Stimulated activated CD4-positive, alpha-beta T cell treated with anti-CD3 and anti-CD28 coated beads, Interleukin-1b, Interleukin-23, amount 100 ng/mL, for 48 hours (primary cell): ENCODE results near the gene STX3.
"Not testable (repeated sequence)": the region's sequence is repeated elsewhere in the genome, so short reads cannot be mapped to it uniquely, and the experiment has no call there.

Experiments
- DNase-seq: peaks from one replicate; pipeline ENCODE4 v3.0.0-alpha.2; 2020

Gene STX3

GRCh38 chr11:59759900-59760299 lies 4.7 kb downstream of the STX3 start:
- no peak for DNase-seq

DNA sequence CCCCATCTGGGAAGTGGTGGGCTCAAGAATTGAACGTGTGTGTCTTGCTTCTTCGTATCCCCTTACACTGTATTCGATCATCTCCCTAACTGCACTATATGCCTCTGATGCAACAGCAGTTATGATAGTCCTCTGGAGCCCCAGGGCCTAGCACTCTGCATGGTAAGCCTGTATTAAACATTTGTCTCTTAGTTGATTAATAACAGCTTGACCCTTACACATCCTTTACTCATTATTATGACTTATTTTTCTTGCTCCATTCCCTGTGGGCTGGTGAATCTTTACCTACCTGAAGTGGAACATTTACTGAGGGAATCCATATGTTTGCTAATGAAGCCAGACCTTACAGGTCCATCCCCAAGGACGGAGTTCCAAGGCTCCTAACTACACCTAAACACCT lies 5.6 kb downstream of the STX3 start:
- no peak for DNase-seq

- DNase-seq: no peak
These were observed 6.8 kb downstream of the STX3 start for GRCh38 chr11:59761993-59762392.

DNA sequence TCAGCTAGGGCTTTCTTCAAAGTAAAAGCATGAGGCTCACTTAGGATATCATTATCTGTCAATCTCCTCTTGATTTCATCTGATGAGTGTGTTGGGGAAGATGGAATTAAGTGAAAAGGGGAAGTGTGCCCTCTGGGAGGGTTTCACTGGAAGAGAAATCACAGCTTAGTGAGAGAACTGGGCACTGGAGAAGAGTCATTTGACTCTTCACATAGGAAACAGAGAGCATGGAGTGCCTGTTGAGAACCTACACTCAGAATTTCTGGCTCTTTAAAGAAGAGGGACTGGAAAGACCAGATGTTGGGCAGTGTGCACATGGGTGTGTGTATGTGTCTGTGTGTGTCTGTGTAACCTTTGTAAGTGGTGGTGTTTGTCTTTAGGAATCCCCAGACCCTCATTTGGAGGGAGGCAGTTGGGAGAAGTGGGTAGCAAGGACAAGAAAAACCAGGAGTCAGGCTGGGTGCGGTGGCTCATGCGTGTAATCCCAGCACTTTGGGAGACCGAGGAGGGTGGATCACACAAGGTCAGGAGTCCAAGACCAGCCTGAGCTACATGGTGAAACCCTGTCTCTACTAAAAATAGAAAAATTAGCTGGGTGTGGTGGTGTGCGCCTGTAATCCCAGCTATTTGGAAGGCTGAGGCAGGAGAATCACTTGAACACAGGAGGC lies 10.0 kb downstream of the STX3 start:
- no peak for DNase-seq

GRCh38 chr11:59766542-59767224 lies 11.5 kb downstream of the STX3 start:
- DNase-seq: no peak

DNA sequence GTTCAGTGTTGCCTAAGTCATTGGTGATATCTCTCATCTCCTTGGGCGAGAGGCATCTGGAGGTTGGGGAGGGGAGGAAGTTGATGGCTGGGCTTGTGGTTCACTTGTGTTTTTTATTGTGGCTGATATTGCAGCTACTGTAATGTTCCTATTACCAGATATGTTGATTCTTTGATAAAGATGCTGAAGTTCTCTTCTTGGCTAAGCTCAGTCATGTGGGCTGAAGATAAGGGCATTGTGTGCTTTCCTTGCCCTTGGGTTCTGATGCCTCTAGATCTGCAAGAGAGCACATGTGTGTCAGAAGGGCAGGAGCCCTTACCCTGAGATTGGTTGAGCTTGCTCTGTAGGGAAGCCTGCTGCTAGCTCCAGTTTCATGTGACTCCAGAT lies 12.0 kb downstream of the STX3 start:
- DNase-seq: no peak

DNA sequence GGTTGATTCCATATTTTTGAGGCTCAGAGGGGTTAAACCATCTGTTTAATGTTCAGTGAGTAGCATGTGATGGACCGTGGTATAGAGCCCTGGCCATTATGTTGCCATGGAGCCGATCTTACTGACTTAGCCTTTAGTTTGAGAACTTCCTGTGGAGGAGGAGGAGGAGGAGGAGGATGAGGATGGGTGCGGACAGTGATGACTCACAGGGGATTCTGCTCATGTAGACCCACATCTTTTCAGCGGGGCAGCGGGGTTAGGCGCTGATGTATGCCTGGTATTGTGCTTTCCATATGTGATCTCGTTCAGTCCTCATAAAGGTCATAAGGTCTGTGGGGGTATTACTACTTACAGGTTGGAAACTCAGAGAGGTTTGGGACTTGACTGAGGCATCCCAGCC lies 13.9 kb downstream of the STX3 start:
- DNase-seq: no peak

GRCh38 chr11:59769828-59770227 lies 14.7 kb downstream of the STX3 start:
- DNase-seq: no peak

GRCh38 chr11:59770319-59770718 lies 15.1 kb downstream of the STX3 start:
- no peak for DNase-seq

GRCh38 chr11:59770869-59771268 lies 15.7 kb downstream of the STX3 start:
- no peak for DNase-seq

- DNase-seq: no peak
These were observed 16.4 kb downstream of the STX3 start for GRCh38 chr11:59771605-59772004.

GRCh38 chr11:59773083-59773440 lies 17.9 kb downstream of the STX3 start:
- no peak for DNase-seq

GRCh38 chr11:59776210-59777066 lies 21.3 kb downstream of the STX3 start:
- DNase-seq: no peak

GRCh38 chr11:59777104-59777503 lies 21.9 kb downstream of the STX3 start:
- DNase-seq: no peak

DNA sequence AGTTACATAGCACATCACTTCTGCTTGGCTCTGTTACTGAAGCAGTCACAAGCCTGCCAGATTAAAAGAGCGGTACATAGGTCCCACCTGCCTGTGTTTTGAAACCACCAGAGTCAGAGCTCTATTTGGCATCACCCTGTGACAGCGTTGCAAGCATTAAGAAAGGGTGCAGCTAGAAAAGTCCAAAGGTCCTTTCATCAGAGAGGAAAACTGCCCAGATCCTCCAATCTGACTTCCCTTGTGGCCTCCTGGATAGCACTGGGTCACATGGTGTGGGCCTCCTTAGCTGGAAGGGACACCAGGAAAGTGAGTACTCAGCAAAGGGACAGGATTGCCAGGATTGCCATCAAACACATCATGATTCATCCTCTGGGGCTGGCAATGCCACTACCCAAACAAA lies 22.9 kb downstream of the STX3 start:
- DNase-seq: no peak

GRCh38 chr11:59779487-59779886 lies 24.3 kb downstream of the STX3 start:
- no peak for DNase-seq

DNA sequence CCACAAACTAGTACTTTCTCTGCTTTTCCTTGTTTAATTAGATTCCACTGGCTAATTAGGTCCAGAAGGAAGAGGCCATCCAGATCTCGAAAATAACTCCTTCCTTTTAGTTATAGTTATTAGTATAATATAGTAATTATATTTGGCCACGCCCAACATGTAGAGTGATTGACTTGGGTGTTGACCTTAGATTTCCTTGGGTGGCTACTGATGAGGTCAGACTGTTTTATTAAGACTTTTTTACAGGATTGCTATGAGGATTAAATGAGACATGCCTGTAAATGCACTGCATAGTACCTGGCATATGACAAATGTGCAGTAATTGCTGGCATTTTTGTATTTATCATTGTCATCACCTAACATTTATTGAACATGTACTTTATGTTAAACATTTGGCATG lies 26.9 kb downstream of the STX3 start:
- no peak for DNase-seq

- no peak for DNase-seq
These were observed 28.5 kb downstream of the STX3 start for GRCh38 chr11:59783632-59784090.

DNA sequence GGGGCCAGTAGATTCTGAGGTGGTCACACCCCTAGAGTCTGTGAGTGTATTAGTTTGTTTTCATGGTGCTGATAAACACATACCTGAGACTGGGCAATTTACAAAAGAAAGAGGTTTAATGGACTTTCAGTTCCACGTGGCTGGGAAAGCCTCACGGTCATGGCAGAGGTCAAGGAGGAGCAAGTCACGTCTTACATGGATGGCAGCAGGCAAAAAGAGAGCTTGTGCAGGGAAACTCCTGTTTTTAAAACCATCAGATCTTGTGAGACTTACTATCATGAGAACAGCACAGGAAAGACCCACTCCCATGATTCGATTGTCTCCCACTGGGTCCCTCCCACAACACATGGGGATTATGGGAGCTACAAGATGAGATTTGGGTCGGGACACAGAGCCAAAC lies 29.3 kb downstream of the STX3 start:
- not testable (repeated sequence) for DNase-seq

- no peak for DNase-seq
These were observed 30.6 kb downstream of the STX3 start for GRCh38 chr11:59785818-59786217.

DNA sequence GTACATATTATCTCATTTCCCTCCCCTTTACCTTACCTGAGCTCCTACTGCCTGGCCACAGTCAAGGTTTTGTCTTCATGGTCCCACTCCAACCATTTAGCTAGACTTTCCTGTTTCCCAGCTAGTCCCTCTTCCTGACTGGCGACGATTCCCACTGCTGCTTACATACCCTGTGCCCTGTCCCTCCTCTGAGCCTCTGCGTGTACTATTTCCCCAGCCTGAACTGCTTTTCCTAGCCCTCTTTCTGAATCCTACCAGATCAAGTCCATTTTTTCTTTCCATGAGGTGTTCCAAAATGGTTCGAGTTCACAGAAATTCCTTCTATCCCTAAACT lies 32.0 kb downstream of the STX3 start:
- DNase-seq: no peak

GRCh38 chr11:59787816-59788215 lies 32.6 kb downstream of the STX3 start:
- DNase-seq: no peak

DNA sequence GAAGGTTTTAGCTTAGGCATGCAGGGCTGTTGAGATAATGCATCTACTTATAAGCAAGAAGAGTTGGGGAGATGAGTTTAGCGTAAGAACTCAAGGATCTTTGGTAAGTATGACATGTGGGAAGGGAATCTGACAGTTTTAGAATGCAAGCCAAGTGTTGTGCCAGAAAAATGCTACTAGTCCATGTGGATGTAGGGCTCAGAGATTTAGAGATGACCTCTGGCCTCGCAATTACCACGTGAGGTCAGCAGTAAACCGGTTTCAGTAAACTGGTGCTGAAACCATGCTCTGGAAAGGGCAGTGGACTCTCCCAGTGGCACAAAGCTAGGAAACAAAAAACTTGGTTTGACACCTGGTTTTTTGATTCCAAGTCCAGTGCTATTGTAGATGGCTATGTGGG lies 36.5 kb downstream of the STX3 start:
- no peak for DNase-seq

DNA sequence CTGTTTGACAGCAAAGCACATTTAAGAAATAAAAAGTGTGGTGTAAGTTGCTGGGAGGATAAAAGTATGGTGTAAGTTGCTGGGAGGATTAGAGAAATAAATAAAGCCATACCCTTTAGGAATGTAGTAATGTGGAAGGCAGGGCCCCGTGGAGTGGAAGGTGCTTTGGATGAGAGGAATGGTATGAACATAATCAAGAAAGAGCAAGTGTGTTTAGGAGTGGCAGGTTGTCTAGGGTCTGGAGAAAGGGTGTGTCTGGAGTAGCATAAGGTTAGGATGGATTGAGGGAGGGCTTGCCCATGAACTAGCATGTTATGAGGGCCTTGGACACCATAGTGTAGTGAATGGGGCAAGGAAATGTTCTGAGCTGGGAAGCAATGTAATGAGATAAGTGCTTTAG lies 37.3 kb downstream of the STX3 start:
- no peak for DNase-seq
